Measurements from ENCODE around the gene KCNN2.

KCNN2 gene

GRCh38 chr5:114377050-114377844 lies 15.4 kb downstream of the KCNN2 start:
- no peak overlapping the region for H3K4me3 ChIP-seq (replicated peaks; ENCODE audit: low read depth, low read length)
- no peak for TF ChIP-seq CTCF (IDR thresholded peaks at IDR 0.05; ENCODE audit: low read length, missing control alignments)
- DNase-seq (ENCODE audit: low read depth): no peak

- no peak for TF ChIP-seq CTCF (IDR thresholded peaks at IDR 0.05; ENCODE audit: low read length, missing control alignments)
- no peak overlapping the region for H3K4me3 ChIP-seq (replicated peaks; ENCODE audit: low read depth, low read length)
- no peak for DNase-seq (ENCODE audit: low read depth)
These were observed 16.1 kb downstream of the KCNN2 start for GRCh38 chr5:114377946-114378345.

- TF ChIP-seq CTCF (IDR thresholded peaks at IDR 0.05; ENCODE audit: low read length, missing control alignments): no peak
- H3K4me3 ChIP-seq (replicated peaks; ENCODE audit: low read depth, low read length): no peak overlapping the region
- no peak for DNase-seq (ENCODE audit: low read depth)
These were observed 18.9 kb downstream of the KCNN2 start for GRCh38 chr5:114380721-114381120.

GRCh38 chr5:114387433-114387832 lies 25.6 kb downstream of the KCNN2 start:
- TF ChIP-seq CTCF (IDR thresholded peaks at IDR 0.05; ENCODE audit: low read length, missing control alignments): no peak
- DNase-seq (ENCODE audit: low read depth): no peak
- no peak overlapping the region for H3K4me3 ChIP-seq (replicated peaks; ENCODE audit: low read depth, low read length)

- DNase-seq (ENCODE audit: low read depth): no peak
- H3K4me3 ChIP-seq (replicated peaks; ENCODE audit: low read depth, low read length): no peak overlapping the region
- no peak for TF ChIP-seq CTCF (IDR thresholded peaks at IDR 0.05; ENCODE audit: low read length, missing control alignments)
These were observed 28.6 kb downstream of the KCNN2 start for GRCh38 chr5:114390431-114390830.

- no peak for TF ChIP-seq CTCF (IDR thresholded peaks at IDR 0.05; ENCODE audit: low read length, missing control alignments)
- DNase-seq (ENCODE audit: low read depth): peak; percentile 13
- no peak overlapping the region for H3K4me3 ChIP-seq (replicated peaks; ENCODE audit: low read depth, low read length)
These were observed 29.5 kb downstream of the KCNN2 start for GRCh38 chr5:114391321-114391720.

- no peak for DNase-seq (ENCODE audit: low read depth)
- TF ChIP-seq CTCF (IDR thresholded peaks at IDR 0.05; ENCODE audit: low read length, missing control alignments): no peak
- H3K4me3 ChIP-seq (replicated peaks; ENCODE audit: low read depth, low read length): no peak overlapping the region
These were observed 31.3 kb downstream of the KCNN2 start for GRCh38 chr5:114393159-114393558.
